Fibroblast of upper back skin (primary cell): ENCODE data around the gene TMCO1.
"Not testable (repeated sequence)": the region's sequence is repeated elsewhere in the genome, so short reads cannot be mapped to it uniquely, and the experiment has no call there.

Experiments
- DNase-seq: peaks from one replicate; pipeline ENCODE4 v3.0.0-alpha.2; 2013

The TMCO1 gene

DNA sequence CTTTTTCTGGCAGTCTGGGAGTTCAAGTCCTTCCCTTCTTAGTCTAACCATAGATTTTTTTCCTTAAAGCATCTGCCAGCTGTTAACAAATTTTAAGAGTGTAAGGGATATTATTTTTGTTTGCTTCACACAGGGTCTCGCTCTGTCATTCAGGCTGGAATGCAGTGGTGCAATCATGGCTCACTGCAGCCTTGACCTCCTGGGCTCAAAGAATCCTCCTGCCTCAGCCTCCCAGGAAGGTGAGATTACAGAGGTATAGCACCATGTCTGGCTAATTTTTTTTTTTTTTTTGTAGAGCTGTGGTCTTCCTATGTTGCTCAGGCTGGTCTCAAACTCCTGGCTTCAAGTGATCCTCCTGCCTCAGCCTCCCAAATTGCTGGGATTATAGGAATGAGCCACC, 23.8 kb downstream of the TMCO1 start:
- DNase-seq: not testable (repeated sequence)

DNA sequence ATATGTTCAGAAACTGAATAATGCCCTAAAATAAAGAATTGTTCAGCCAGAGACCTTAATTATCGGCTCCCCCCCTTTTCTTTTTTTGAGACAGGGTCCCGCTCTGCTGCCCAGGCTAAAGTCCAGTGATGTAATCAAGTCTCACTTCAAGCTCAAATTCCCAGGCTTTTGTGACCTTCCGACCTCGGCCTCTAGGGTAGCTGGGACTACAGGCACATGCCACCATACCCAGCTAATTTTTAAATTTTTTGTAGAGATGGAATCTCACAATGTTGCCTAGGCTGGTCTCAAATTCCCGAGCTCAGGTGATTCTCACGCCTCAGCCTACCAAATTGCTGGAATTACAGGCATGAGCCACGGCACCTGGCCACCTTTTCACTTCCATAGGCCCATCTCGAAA, 26.5 kb downstream of the TMCO1 start:
- DNase-seq: no peak

DNA sequence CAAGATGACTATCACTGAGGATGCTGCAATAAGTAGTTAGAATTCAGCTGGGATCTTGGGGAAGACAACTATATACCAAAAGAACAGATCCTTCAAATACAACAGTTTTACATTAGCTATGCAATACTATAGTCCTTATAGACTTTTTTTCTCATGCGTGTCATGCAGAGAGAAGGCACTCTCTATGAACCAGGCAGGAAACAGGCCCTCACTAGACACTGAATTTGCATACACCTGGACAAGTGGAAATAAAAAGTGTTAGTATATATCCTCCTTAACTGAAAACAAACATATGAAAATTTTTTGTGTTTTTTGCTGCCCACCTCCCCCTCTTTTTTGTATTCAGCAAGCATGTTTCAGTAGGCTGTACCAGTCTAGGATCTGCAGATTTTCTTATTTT, 29.9 kb downstream of the TMCO1 start:
- no peak for DNase-seq

DNA sequence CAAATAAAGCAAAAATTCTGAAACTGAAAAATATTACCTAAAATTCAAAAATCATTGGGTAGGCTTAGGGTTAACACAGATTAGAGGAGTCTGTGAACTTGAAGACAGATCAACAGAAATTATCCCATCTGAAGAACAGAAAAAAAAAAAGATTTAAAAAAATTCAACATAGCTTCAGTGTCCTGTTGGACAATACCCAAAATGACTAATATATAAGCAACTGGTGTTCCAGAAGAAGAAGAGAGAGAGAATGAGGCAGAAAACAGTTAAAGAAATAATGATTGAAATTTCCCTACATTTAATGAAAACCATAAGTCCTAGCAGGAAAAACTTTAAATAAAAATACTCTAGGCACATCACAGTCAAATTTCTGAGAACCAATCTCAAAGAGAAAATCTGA, 31.5 kb downstream of the TMCO1 start:
- peak; percentile 24 for DNase-seq

DNA sequence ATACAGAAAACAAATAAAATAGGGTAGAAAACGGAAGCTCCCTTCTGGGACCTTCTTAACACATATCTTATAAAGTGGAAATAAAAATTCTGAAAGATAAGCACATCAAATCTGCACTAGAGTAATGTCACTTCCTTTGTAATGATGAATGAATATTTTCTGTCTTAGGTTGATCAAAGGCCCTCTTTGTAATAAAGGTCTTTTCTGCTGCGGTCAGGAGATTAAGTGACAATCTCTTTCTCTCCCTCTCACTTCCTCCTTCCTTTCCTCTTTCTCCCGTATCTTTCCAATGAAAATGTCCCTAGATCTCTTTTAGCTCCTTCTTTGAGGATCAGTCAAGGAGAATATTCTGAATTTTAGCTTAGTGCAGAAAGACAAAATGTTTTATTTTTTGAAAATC, 33.8 kb downstream of the TMCO1 start:
- DNase-seq: no peak

DNA sequence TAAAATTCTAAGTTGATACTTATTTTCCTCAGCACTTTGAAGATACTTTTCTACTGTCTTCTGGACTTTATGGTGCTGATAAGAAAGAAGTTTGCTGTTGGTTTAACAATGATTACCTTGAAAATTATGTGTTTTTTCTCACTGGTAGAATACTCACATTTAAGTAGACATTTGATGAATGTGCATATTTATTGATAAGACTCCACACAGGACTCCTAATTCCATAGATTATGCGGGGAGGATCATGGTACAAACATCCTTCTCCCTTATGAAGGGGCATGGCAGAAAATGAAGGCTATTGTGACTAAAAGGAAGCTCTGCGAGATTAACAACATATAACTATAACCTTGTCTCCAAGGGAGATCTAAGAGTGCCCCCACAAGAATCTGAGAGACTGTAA, 41.8 kb downstream of the TMCO1 start:
- DNase-seq: no peak

DNA sequence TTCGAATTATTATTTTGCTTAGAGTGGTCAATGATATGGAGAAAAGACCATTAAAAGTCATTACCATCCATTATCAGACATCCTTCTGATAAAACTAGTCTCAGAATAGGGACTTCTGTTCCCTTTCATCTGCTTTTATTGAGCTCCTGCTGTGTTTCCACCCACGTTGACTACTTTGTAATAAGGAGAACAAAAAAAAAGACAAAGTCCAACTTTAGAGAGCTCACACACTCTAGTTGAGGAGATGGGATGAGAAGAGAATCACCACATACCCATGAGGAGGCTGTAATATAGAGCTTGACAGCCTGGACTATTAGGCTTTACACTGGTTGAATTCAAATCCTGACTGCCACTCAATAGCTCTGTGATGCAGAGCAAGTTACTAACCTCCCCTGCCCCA, 42.5 kb downstream of the TMCO1 start:
- DNase-seq: no peak

DNA sequence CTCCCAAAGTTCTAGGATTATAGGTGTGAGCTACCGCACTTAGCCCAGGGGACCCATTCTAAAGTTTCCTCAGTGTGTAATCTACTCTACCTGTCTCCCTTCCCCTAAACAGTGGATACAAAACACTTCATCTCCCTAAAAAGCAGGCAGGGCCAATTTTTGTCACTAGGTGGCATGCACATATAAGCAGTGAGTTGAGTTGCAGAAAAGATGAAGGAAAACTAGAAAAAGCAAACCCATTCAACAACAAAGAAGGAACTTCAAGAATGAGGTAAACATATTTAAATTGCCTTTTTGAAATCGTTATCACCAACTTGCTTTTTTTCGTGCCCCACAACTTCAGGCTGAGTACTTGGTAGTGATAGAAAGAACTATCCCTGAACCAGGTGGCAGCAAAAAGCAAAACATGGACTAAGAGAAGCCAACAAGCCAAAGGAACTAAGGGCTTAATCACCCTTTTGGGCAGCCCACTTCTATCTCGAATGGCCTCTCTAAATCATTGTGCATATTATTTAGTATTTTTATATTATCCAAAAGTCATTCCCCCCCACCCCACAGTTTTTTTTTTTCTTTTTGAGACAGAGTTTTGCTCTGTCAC, 50.7 kb downstream of the TMCO1 start:
- DNase-seq: peak; percentile 65

DNA sequence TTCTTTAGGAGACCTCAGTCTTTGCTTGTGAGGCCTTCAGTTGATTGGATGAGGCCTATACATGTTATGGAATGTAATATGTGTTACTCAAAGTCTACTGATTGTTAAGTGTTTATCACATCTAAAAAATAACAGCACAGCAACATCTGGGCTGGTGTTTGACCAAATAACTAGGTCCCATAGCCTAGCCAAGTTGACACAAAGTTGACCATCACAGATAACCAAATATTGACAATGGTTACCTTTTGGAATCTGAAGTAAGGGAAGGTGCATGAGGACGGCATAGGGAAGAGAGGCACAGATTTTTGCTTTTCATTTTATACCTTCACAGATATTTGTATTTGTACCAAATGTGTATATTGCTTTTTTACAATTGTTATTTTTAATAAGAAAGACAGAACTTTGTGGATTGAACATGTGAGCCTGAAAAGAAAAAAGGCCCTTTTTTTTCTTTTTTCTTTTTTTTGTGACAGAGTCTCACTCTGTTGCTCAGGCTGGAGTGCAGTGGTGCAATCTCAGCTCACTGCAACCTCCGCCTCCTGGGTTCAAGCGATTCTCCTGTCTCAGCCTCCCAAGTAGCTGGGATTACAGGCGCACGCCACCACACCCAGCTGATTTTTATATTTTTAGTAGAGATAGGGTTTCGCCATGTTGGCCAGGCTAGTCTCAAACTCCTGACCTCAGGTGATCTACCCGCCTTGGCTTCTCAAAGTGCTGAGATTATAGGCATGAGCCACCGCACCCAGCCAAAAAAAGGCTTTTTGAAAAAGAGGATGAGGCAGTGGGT, 52.2 kb downstream of the TMCO1 start:
- not testable (repeated sequence) for DNase-seq

DNA sequence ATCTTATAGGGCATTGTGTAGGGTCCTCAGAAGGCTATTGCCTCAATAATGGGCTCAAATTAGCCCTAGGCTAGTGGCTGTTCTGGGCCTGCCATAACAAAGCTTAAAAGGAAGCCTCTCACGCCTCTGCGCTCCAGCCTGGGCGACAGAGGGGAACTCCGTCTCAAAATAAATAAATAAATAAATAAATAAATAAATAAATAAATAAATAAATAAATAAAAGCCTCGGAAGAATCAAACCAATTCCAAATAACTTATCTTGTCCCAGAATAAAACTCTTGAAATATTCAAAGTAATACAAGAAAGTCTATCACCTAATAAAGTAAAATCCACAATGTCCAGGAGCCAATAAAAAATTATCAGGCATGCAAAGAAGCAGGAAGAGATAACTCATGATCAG, 55.9 kb downstream of the TMCO1 start:
- no peak for DNase-seq

DNA sequence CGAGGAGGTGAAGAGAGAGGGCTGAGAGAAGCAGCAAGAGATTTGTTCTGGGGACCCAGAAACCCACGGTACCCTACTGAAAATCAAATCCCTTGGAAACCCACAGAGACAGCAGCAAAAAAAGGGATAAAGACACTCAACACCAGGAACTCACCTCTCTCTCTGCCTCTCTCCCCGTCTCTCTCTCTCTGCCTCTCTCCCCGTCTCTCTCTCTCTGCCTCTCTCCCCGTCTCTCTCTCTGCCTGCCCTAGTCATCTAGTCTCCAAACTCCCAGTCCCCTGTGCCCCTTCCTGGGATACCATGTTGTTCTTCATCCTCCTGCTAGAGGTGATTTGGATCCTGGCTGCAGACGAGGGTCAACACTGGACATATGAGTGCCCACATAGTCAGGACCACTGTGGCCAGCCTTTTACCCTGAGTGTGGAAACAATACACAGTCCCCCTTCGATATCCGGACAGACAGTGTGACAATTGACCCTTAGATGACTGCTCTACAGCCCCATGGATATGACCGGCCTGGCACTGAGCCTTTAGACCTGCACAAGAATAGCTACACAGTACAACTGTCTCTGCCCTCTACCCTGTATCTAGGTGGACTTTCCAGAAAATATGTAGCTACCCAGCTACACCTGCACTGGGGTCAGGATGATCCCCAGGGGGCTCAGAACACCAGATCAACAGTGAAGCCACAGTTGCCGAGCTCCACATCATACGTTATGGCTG, 60.5 kb downstream of the TMCO1 start:
- no peak for DNase-seq

DNA sequence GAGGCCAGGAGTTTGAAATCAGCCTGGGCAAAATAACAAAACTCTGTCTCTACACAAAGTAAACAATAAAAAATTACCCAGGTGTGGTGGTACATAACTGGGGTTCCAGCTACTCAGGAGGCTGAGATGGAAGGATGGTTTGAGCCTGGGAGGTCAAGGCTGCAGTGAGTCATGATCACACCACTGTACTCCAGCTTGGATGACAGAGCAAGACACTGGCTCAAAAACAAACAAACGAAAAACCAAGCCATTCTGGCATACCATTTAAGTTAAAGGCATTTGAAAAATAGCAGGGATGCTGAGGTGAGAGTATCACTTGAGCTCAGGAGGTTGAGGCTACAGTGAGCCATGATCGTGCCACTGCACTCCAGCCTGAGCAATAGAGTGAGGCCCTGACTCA, 65.0 kb downstream of the TMCO1 start:
- no peak for DNase-seq

DNA sequence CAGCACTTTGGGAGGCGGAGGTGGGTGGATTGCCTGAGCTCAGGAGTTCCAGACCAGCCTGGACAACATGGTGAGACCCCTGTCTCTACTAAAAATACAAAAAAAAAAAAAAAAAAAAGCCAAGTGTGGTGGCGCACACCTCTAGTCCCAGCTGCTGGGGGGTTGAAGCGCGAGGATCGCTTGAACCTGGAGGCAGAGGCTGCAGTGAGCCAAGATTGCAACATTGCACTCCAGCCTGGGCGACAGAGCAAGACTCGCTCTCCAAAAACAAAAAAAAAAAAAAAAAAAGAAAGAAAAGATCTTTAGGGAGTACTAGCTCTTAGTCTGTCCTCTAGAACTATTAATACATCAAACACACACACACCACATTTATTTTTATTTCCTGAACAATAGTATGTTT, 66.7 kb downstream of the TMCO1 start:
- DNase-seq: not testable (repeated sequence)

DNA sequence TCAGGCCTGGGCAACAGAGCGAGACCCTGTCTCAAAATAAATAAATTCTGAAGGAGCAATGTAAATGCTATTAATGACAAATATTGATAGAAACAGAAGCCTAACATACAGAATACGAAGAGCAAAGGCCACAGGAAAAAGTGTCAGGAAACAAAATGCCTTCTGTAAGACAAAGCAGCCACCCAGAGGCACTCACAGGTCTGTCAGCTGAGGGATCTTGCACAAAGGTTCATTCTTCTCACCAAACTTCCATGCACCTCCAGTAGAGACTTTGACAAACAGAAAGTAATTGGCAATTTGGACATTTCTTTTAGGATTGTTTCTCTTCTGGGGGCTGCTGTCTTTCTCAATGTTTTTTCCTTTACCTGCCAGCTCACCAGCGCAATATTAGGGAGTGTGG, 69.1 kb downstream of the TMCO1 start:
- DNase-seq: no peak

DNA sequence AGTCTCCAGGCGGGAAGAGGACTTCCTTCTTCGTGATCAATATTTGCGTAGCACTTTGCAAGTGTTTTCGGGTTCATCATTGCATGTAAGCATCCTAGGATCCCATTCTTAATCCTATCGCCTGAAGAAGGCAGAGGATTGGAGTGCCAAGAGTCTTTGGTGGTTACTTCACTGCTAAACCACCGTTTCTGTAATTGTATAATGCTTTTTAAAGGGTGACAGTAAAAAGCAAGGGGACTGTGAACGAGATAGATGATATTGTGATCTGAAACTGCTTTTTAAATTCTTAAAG, 70.0 kb downstream of the TMCO1 start:
- DNase-seq: no peak

DNA sequence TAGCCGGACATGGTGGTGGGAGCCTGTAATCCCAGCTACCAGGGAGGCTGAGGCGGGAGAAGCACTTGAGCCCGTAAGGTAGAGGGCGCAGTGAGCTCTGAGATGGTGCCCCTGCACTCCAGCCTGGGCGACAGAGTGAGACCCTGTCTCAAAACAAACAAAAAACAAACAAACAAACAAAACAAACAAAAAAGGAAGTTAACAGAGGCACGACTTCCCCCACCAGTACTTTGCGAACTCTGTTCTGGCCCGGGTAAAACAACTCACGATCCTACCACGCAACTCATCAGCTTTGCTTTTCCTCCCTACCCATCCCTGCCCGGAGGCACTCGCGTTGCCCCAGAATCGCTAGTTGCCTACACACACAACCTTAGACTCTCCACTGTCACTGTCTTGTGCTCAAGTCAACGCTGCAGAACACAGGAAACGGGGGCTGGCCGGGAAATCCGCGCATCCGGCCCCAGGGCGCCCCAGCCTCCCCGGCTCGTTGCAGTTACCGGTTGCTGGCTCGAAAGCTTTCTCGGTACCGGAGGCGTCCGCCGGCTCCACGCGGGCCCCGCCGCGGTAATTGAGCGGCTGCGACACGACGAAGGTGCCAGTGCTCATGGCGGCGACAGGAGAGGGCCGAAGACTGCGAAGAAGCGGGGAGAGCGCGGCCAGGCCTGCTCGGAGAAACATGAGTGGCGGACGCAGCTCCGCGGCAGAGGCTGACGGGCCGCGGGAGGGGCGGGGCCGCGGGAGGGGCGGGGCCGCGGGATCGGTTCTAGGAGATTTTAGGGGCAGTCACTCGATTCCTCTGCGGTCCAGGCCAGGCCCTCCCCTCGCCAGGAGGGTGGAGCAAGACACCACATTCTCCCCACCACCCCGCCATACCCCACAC, 70.5 kb downstream of the TMCO1 start, which contains the start of gene ALDH9A1:
ALDH9A1 (minus strand) TSS at position 682 of the 880 bp plus-strand sequence; CDS start at position 678, 4 bp downstream.
- DNase-seq: peak; percentile 90

DNA sequence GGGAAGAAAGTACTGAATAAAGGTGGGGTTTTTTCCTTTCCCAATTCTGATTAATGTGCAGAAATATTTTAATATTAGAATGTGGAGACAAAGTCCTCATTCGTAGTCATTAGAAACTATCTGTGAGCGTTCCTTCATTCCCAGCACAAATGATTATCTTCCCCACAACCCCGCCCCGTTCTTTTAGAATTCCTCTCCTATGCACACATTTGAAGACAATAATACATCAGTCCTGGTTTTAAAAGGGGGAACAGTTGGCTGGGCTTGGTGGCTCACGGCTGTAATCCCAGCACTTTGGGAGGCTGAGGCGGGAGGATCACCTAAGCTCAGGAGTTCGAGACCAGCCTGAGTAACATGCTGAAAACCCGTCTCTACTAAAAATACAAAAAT, 71.2 kb downstream of the TMCO1 start:
- DNase-seq: no peak

DNA sequence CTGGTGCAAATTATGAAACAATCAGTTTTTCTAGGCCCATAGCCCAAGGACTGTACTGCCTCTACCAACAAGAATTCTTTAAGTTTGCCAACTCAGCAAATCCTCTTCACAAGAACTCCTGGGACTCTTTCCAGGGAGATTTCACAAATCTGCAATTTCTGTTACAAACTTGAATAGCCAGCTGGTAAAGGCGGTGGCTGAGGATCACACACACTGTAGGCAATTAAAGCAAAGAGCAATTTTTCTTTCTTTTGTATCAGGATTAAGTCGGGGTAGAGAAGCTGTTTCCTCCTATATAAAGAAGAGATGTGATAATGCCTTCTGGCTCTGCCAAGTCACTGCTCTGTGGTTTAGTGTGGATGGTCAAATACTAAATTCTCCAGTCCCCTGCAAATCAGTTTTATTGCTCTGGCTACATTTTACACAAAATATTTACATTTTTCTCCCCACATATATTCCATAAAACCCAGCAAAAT, 72.0 kb downstream of the TMCO1 start:
- peak; percentile 93 for DNase-seq

DNA sequence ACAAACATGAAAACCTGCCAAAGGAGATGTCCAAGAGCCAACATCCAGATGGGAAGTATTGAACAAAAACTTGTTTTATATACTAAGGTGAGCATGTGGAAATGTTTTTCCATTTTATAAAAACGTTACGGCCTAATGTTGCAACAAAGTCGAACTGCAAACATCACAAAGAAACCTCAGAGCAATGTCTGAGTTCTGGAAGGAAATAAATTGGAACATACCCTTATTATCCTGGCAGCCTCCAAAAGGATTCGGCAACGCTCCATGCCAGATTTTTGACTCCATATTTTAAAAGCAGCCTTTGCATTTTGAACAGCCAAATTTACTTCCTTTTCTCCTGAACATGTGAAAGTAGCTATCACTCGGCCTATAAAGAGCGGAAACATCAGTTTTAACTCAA, 73.6 kb downstream of the TMCO1 start:
- DNase-seq: peak; percentile 11

DNA sequence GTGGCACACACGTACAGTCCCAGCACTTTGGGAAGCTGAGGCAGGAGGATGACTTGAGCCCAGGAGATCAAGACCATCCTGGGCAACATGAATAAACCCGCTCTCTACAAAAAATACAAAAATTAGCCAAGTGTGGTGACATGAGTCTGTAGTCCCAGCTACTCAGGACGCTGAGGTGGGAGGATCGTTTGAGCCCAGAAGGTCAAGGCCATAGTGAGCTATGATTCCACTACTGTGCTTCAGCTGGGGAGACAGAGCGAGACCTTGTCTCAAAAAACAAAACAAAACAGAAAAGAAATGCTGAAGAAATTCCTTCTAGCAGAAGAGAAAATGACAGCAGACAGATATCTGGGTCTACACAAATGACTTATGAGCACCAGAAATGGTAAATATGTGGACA, 80.6 kb downstream of the TMCO1 start:
- no peak for DNase-seq

DNA sequence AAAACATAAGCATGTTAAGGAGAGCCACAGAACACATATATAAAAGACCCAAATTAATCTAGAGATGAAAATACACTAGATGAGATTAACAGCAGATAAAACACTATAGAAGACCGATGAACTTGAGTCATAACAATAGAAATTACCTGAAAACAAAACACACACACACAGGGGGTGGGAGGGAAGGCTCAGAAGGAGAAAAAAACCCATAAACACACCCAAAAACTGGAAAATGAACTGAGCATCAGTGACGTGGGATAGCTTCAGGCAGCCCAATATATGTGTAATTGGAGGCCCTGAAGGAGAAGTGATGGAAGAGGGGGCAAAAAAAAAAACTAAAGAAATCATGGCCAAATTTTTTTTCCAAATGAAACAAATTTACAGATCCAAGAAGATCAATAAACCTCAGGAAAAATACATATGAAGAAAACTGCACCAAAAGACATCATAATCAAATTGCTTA, 81.7 kb downstream of the TMCO1 start:
- no peak for DNase-seq

DNA sequence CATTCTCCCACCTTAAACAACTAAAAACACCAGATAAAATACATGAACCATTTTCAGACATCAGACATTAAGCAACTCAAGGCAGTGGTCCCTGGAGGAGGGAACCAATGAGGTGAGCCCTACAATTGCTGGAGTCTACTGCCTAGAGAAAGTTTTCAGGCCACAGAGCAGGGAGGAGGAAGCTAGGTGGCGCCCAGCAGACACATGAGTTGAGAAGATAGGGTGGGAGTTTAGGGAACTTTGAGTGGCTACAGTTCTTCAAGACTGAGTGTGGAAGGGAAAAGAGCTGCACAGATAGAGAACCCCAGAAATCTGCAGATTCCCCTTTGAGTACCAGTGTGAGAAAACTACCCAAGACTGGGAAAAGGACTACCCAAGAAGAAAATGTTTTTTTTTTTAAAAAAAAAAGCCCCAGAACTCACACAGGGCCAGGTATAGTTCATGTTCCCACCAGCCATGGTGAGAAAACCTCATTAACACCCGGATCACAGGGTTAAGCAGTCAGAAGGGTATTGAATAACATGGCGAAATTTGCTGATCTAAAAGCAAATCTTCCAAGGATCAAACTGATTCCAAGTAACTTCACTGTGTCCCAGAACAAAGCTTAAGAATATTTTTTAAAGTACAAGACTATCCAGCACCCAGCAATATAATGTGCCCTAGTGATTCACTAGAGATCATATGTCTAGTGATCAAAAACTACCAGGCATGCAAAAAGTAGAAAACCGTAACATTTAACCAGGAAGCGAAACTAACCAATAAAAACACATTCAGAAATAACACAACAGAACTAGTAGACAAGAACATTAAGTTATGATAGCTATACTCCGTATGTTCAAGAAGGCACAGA, 82.3 kb downstream of the TMCO1 start:
- DNase-seq: no peak
